OCI-LY3 (cell line): Measurements from ENCODE around the gene ZDHHC13.

ENCODE experiments used
- CTCF ChIP-seq: fragments of 200-600, 300-600 bp; sonication (generic); IDR thresholded peaks from 2 replicates; pipeline ENCODE4 v1.5.1; 2014; ENCODE audit warnings: antibody characterized with exemption, low read length, low read depth
- EZH2phosphoT487 ChIP-seq: fragments of 200-600 bp; shearing (Covaris generic); IDR thresholded peaks from 2 replicates; pipeline ENCODE4 v1.6.1; 2018; ENCODE audit warnings: antibody characterized with exemption, mixed run types, low read depth

- TF ChIP-seq CTCF (no peak), EZH2phosphoT487 (no peak)
Observed at GRCh38 chr11:19209617-19210370, 92.8 kb downstream of the ZDHHC13 start.
